Cardiac muscle cell (in vitro differentiated cells and primary cell): ENCODE results near the gene VSX1. TPM values are rescaled to one million over a fixed set of nuclear protein-coding genes. Genes with fewer than 3 reads are reported as not detected.

Experiments used
- DNase-seq, 2 donors: peaks; one replicate each; pipeline versions ENCODE4 v3.0.0 to v3.0.0-alpha.2; 2010 to 2017; ENCODE audit warnings: low read depth in 1 of 2, low spot score in 1 of 2
- H3K27ac ChIP-seq: fragments of 200-600 bp; sonication (generic); 2 replicates; pipeline ENCODE4 v1.5.1; 2016
- H3K27me3 ChIP-seq: fragments of 200-600 bp; sonication (generic); 2 replicates; pipeline ENCODE4 v1.6.0; 2016; ENCODE audit warnings: control low read depth
- H3K36me3 ChIP-seq: fragments of 200-600 bp; sonication (generic); 2 replicates; pipeline ENCODE4 v1.5.1; 2016; ENCODE audit warnings: control low read depth
- H3K4me1 ChIP-seq: fragments of 200-600 bp; sonication (generic); 2 replicates; pipeline ENCODE4 v1.8.1; 2017; ENCODE audit warnings: low read depth, mild to moderate bottlenecking, mixed run types
- H3K4me3 ChIP-seq: fragments of 200-600 bp; sonication (generic); 2 replicates; pipeline ENCODE4 v1.5.1; 2016; ENCODE audit warnings: mild to moderate bottlenecking
- H3K9me3 ChIP-seq: fragments of 200-600 bp; sonication (generic); 2 replicates; pipeline ENCODE4 v1.5.1; 2017; ENCODE audit warnings: low read depth, mild to moderate bottlenecking, control low read depth
- CTCF ChIP-seq: IDR thresholded peaks from 2 replicates; pipeline ENCODE4 v1.5.1; 2012; ENCODE audit warnings: low read depth, mild to moderate bottlenecking, low read length
- polyA plus RNA-seq: library from polyadenylated mRNA; unstranded; fragments of >200 nt; fragmentation: Nextera tagmentation; extraction: Ambion mirVana; gene quantifications from 2 replicates; pipeline ENCODE4 v1.2.1, GENCODE V29; 2016
- total RNA-seq: library from RNA; depleted of rRNA; stranded (reverse); fragments of >200 nt; gene quantifications from 2 replicates; pipeline ENCODE4 v1.2.3, GENCODE V29; 2016

Gene VSX1
- total and polyA plus RNA-seq, 2 experiments from 2014 or later, result not detected

GRCh38 chr20:25097498-25097897 lies 15.6 kb upstream of the VSX1 start:
- peaks cover 10% of the 10 kb centered on the region for H3K27me3 ChIP-seq
- no peak overlapping the region for H3K27ac ChIP-seq
- H3K4me1 ChIP-seq, result no peaks in the 10 kb centered on the region
- no peak overlapping the region for H3K4me3 ChIP-seq
- no peaks in the 10 kb centered on the region for H3K9me3 ChIP-seq
- TF ChIP-seq CTCF, result no peak
- H3K36me3 ChIP-seq, result no peaks in the 10 kb centered on the region
- no peak for DNase-seq

- Histone ChIP-seq H3K36me3 (no peaks in the 10 kb centered on the region), H3K4me3 (no peak overlapping the region), H3K27me3 (peaks cover 75% of the 10 kb centered on the region), H3K9me3 (no peaks in the 10 kb centered on the region), H3K27ac (no peak overlapping the region), H3K4me1 (no peaks in the 10 kb centered on the region)
- no peak for DNase-seq
- TF ChIP-seq CTCF, result no peak
These were observed 8.8 kb upstream of the VSX1 start for GRCh38 chr20:25090492-25091429.

GRCh38 chr20:25089662-25090061 lies 7.7 kb upstream of the VSX1 start:
- DNase-seq, result no peak
- no peak overlapping the region for H3K4me3 ChIP-seq
- peaks cover 83% of the 10 kb centered on the region for H3K27me3 ChIP-seq
- H3K9me3 ChIP-seq, result no peaks in the 10 kb centered on the region
- no peak for TF ChIP-seq CTCF
- H3K27ac ChIP-seq, result no peak overlapping the region
- no peaks in the 10 kb centered on the region for H3K36me3 ChIP-seq
- H3K4me1 ChIP-seq, result no peaks in the 10 kb centered on the region

GRCh38 chr20:25089096-25089495 lies 7.2 kb upstream of the VSX1 start:
- Histone ChIP-seq H3K4me1 (no peaks in the 10 kb centered on the region), H3K4me3 (no peak overlapping the region), H3K27ac (no peak overlapping the region), H3K36me3 (no peaks in the 10 kb centered on the region), H3K27me3 (peaks cover 87% of the 10 kb centered on the region), H3K9me3 (no peaks in the 10 kb centered on the region)
- no peak for DNase-seq
- TF ChIP-seq CTCF, result no peak

- H3K9me3 ChIP-seq, result no peaks in the 10 kb centered on the region
- DNase-seq, result no peak
- no peaks in the 10 kb centered on the region for H3K36me3 ChIP-seq
- TF ChIP-seq CTCF, result no peak
- H3K4me3 ChIP-seq, result no peak overlapping the region
- no peak overlapping the region for H3K27ac ChIP-seq
- peaks cover 90% of the 10 kb centered on the region for H3K27me3 ChIP-seq
- H3K4me1 ChIP-seq, result no peaks in the 10 kb centered on the region
These were observed 6.3 kb upstream of the VSX1 start for GRCh38 chr20:25088267-25088666.
